Gastrocnemius medialis (tissue), 4 donors: ENCODE data around the gene SLC13A5. TPM values are rescaled to one million over a fixed set of nuclear protein-coding genes. Genes with fewer than 3 reads are reported as not detected.
"Not testable (repeated sequence)": the region's sequence is repeated elsewhere in the genome, so short reads cannot be mapped to it uniquely, and the experiment has no call there.

Experiments
- ATAC-seq, 2 donors: fragments of 150-250 bp; one replicate each; pipeline ENCODE4 v1.9.1; 2016
- DNase-seq, 2 donors: peaks; one replicate each; pipeline ENCODE4 v3.0.0-alpha.2; 2019
- H3K27ac ChIP-seq, 4 donors: fragments of 200-600 bp; sonication (generic); 1 replicate in 1 of 4; 2 replicates in 3 of 4; pipeline ENCODE4 v1.5.1; 2016 to 2018; ENCODE audit warnings: mild to moderate bottlenecking in 2 of 4, moderate library complexity in 1 of 4
- H3K27me3 ChIP-seq, 3 donors: fragments of 200-600 bp; sonication (generic) in 2 of 3; 1 replicate in 1 of 3; 2 replicates in 2 of 3; pipeline versions ENCODE4 v1.5.1 to v1.6.0; 2016 to 2019; ENCODE audit warnings: mild to moderate bottlenecking in 1 of 3, moderate library complexity in 1 of 3
- H3K36me3 ChIP-seq, 2 donors: fragments of 200-600 bp; sonication (generic) in 1 of 2; one replicate each; pipeline ENCODE4 v1.5.1; 2017 to 2018
- H3K4me1 ChIP-seq, 2 donors: fragments of 200-600 bp; sonication (generic) in 1 of 2; one replicate each; pipeline ENCODE4 v1.5.1; 2016 to 2017; ENCODE audit warnings: mild to moderate bottlenecking in 2 of 2
- H3K4me3 ChIP-seq, 4 donors: fragments of 200-600 bp; sonication (generic) in 3 of 4; 1 replicate in 1 of 4; 2 replicates in 3 of 4; pipeline ENCODE4 v1.5.1; 2016 to 2019; ENCODE audit warnings: mild to moderate bottlenecking in 2 of 4
- H3K9me3 ChIP-seq, 3 donors: fragments of 200-600 bp; sonication (generic) in 2 of 3; 1 replicate in 1 of 3; 2 replicates in 2 of 3; pipeline ENCODE4 v1.5.1; 2016 to 2019
- POLR2A ChIP-seq, 2 donors: fragments of 450-650 bp; IDR thresholded peaks; one replicate each; pipeline ENCODE4 v1.6.1; 2017; ENCODE audit warnings: antibody characterized with exemption in 2 of 2, mild to moderate bottlenecking in 2 of 2, moderate library complexity in 2 of 2
- in situ Hi-C, 4 donors: fragments of 200-750 bp; cut with MboI; loops; one replicate each; pipeline versions ENCODE4 v1.15.0 to v1.8.0; 2017; ENCODE audit warnings: low sequenced_read_pairs in 4 of 4
- intact Hi-C: fragments of 100-400 bp; cut with DNase I; formaldehyde crosslinking; loops from one replicate; pipeline ENCODE4 v1.15.1; 2023; ENCODE audit warnings: low total_unique reads
- total RNA-seq, 4 donors: library from RNA; depleted of rRNA; stranded (reverse); fragments of >200 nt; gene quantifications; one replicate each; pipeline versions ENCODE4 v1.1.0 to v1.2.3, GENCODE V29; 2016
- TF ChIP-seq, protein P1 (sequence below), 5 experiments: fragments of 450-650 bp in 3 of 5; fragments of 200-600 bp in 2 of 5; sonication (generic) in 2 of 5; IDR thresholded peaks in 4 of 5; conservative IDR thresholded peaks in 1 of 5; 1 replicate in 4 of 5; 2 replicates in 1 of 5; pipeline ENCODE4 v1.5.1; 2016 to 2019; ENCODE audit warnings: antibody characterized with exemption in 5 of 5, mild to moderate bottlenecking in 3 of 5, moderate library complexity in 3 of 5

The SLC13A5 gene
- total RNA-seq, 4 donors from 2014 or later = 0.10 to 0.64 (median 0.39) TPM; not detected in 1

GRCh38 chr17:6695565-6695964 lies 17.6 kb downstream of the SLC13A5 start:
- in situ Hi-C loops = loop anchor here in 2 of 4 donors (25.0 kb wide), 2 partner anchors 92 to 142 kb away; partner anchors contain the start of genes FBXO39 (in 1 of the 2) and TEKT1 (in 1 of the 2)
- intact Hi-C loops = no loop called here
- Histone ChIP-seq H3K4me1 (no peaks in the 10 kb centered on the region), H3K36me3 (no peaks in the 10 kb centered on the region), H3K9me3 (no peaks in the 10 kb centered on the region), H3K27ac (no peak overlapping the region), H3K4me3 (no peak overlapping the region), H3K27me3 (no peaks in the 10 kb centered on the region)
- ATAC-seq (no peak), DNase-seq (no peak)
- TF ChIP-seq POLR2A (IDR thresholded peaks at IDR 0.05) = no peak
- TF ChIP-seq, protein P1, sequence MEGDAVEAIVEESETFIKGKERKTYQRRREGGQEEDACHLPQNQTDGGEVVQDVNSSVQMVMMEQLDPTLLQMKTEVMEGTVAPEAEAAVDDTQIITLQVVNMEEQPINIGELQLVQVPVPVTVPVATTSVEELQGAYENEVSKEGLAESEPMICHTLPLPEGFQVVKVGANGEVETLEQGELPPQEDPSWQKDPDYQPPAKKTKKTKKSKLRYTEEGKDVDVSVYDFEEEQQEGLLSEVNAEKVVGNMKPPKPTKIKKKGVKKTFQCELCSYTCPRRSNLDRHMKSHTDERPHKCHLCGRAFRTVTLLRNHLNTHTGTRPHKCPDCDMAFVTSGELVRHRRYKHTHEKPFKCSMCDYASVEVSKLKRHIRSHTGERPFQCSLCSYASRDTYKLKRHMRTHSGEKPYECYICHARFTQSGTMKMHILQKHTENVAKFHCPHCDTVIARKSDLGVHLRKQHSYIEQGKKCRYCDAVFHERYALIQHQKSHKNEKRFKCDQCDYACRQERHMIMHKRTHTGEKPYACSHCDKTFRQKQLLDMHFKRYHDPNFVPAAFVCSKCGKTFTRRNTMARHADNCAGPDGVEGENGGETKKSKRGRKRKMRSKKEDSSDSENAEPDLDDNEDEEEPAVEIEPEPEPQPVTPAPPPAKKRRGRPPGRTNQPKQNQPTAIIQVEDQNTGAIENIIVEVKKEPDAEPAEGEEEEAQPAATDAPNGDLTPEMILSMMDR (IDR thresholded peaks at IDR 0.05 in 4 of 5, conservative IDR thresholded peaks at IDR 0.05 in 1 of 5) = no peak

- in situ Hi-C loops = loop anchor here in 2 of 4 donors (25.0 kb wide), 2 partner anchors 92 to 142 kb away; partner anchors contain the start of genes FBXO39 (in 1 of the 2) and TEKT1 (in 1 of the 2)
- H3K36me3 ChIP-seq = no peaks in the 10 kb centered on the region
- no peak overlapping the region for H3K4me3 ChIP-seq
- no peak for TF ChIP-seq POLR2A (IDR thresholded peaks at IDR 0.05)
- TF ChIP-seq, protein P1 (IDR thresholded peaks at IDR 0.05 in 4 of 5, conservative IDR thresholded peaks at IDR 0.05 in 1 of 5) = no peak
- ATAC-seq = no peak
- no peak for DNase-seq
- H3K9me3 ChIP-seq = no peaks in the 10 kb centered on the region
- no peaks in the 10 kb centered on the region for H3K4me1 ChIP-seq
- H3K27me3 ChIP-seq = no peaks in the 10 kb centered on the region
- H3K27ac ChIP-seq = no peak overlapping the region
- intact Hi-C loops = no loop called here
Measured at GRCh38 chr17:6695051-6695450, 18.1 kb downstream of the SLC13A5 start.

- ATAC-seq, H3K9me3 ChIP-seq, H3K4me3 ChIP-seq, intact Hi-C loops, H3K27me3 ChIP-seq, H3K27ac ChIP-seq, H3K4me1 ChIP-seq, DNase-seq, H3K36me3 ChIP-seq: not testable (repeated sequence)
- in situ Hi-C loops = loop anchor here in 2 of 4 donors (25.0 kb wide), 2 partner anchors 95 to 145 kb away; partner anchors contain the start of genes FBXO39 (in 1 of the 2) and TEKT1 (in 1 of the 2)
Measured at GRCh38 chr17:6691958-6692357, 21.2 kb downstream of the SLC13A5 start.

- TF ChIP-seq, protein P1 (IDR thresholded peaks at IDR 0.05 in 4 of 5, conservative IDR thresholded peaks at IDR 0.05 in 1 of 5) = no peak
- no peak for TF ChIP-seq POLR2A (IDR thresholded peaks at IDR 0.05)
- intact Hi-C loops = no loop called here
- Histone ChIP-seq H3K27me3 (no peaks in the 10 kb centered on the region), H3K36me3 (no peaks in the 10 kb centered on the region), H3K4me1 (no peaks in the 10 kb centered on the region), H3K9me3 (no peaks in the 10 kb centered on the region), H3K4me3 (no peak overlapping the region), H3K27ac (no peak overlapping the region)
- ATAC-seq (no peak), DNase-seq (no peak)
- in situ Hi-C loops = loop anchor here in 2 of 4 donors (25.0 kb wide), 2 partner anchors 96 to 146 kb away; partner anchors contain the start of genes FBXO39 (in 1 of the 2) and TEKT1 (in 1 of the 2)
Measured at GRCh38 chr17:6691546-6691945, 21.6 kb downstream of the SLC13A5 start.

GRCh38 chr17:6690641-6691040 lies 22.5 kb downstream of the SLC13A5 start:
- Histone ChIP-seq H3K27me3 (no peaks in the 10 kb centered on the region), H3K4me1 (no peaks in the 10 kb centered on the region), H3K27ac (no peak overlapping the region), H3K4me3 (no peak overlapping the region), H3K36me3 (no peaks in the 10 kb centered on the region), H3K9me3 (no peaks in the 10 kb centered on the region)
- TF ChIP-seq, protein P1 (IDR thresholded peaks at IDR 0.05 in 4 of 5, conservative IDR thresholded peaks at IDR 0.05 in 1 of 5) = no peak
- ATAC-seq = no peak
- in situ Hi-C loops = loop anchor here in 2 of 4 donors (25.0 kb wide), 2 partner anchors 97 to 147 kb away; partner anchors contain the start of genes FBXO39 (in 1 of the 2) and TEKT1 (in 1 of the 2)
- intact Hi-C loops = no loop called here
- no peak for DNase-seq
